Measurements from ENCODE around the gene ADH5.
A peak's percentile ranks its signal among the peaks of the same experiment; 100 is the strongest.
"Not testable (repeated sequence)": the region's sequence is repeated elsewhere in the genome, so short reads cannot be mapped to it uniquely, and the experiment has no call there.

Gene ADH5

DNA sequence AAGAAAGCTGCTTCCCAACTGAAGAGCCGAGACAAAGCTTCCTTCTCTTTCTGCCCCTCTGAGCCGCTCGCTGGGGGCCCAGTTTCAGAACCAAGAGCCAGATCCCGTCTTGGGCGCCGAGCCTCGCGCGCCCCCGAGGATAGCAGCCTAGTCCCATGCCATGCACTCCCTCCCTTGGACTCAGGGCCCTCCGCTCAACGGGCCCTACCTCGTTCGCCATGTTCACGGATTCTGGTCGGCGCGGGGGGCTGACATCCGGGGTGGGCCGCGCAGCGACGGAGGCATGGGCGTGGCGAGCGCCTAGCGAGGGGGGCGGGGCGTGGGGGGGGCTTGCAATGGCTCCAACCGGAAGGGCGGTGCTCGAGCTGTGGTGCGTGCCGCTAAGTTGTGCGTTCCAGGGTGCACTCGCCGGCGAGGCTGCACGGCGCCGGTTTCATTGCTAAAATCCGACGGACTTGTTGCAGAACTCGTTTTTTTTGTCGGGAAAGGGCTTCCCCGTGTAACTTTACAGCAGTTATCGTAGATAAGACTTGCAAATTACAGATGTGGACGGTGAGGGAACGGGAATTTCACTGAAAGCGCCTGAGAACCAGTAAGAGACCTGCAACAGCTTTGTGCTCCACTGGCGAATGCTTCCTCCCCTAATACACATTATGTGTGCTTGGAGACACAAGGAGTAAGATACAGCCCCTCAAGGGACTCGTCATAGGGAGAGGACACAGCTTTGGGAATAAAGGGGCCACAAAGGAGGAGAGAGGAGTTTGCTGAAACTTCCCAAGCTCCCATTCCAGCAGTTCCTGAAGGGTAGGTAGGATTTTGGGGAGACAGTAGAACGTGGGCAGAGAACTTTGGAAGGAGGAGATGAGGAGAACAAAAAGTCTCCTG, at the start of gene ADH5:
Gene ADH5 (minus strand): TSS at position 308 of the 885 bp plus-strand sequence. CDS start 88 bp downstream, at position 220.
- peak; percentile 76 to 78 for DNase-seq (ENCODE audit: low spot score in 2 of 2)
- H3K4me1 Mint-ChIP-seq: peaks cover 65% of the 10 kb centered on the region
- peak within 1 kb of the TSS; percentile 98 for H3K27ac Mint-ChIP-seq (ENCODE audit: low read depth)
- peak within 1 kb of the TSS; percentile 99 for H3K4me3 Mint-ChIP-seq
- peaks cover 30% of the 10 kb centered on the region for H3K36me3 Mint-ChIP-seq (ENCODE audit: insufficient read depth)
- H3K9me3 Mint-ChIP-seq: no peaks in the 10 kb centered on the region
- no peaks in the 10 kb centered on the region for H3K27me3 Mint-ChIP-seq
- peak; percentile 93 for ATAC-seq (replicated peaks; ENCODE audit: extremely low read depth, poor library complexity, severe bottlenecking)

DNA sequence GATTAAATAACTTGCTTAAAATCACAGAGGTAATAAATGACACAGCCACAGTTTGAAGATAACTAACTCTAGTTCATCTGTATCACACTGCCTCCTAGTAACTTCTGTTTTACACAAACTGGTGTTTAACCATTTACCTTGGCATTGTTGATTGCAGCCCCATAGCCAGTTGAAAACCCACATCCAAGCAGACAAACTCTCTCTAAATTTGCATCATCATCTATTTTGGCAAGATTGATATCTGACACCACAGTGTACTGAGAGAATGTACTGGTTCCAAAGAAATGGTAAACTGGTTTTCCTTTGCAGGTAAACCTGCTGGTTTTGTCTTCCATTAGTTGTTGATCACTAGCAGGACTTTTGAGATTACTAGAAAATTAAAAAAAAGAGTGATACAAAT, 47.7 kb upstream of the ADH5 start:
- no peaks in the 10 kb centered on the region for H3K4me1 Mint-ChIP-seq
- H3K36me3 Mint-ChIP-seq (ENCODE audit: insufficient read depth): peaks cover 2% of the 10 kb centered on the region
- H3K27me3 Mint-ChIP-seq: peaks cover 11% of the 10 kb centered on the region
- no peaks in the 10 kb centered on the region for H3K9me3 Mint-ChIP-seq
- no peak overlapping the region for H3K4me3 Mint-ChIP-seq
- DNase-seq (ENCODE audit: low spot score in 2 of 2) (no peak), ATAC-seq (replicated peaks; ENCODE audit: extremely low read depth, poor library complexity, severe bottlenecking) (no peak)
- no peak overlapping the region for H3K27ac Mint-ChIP-seq (ENCODE audit: low read depth)

DNA sequence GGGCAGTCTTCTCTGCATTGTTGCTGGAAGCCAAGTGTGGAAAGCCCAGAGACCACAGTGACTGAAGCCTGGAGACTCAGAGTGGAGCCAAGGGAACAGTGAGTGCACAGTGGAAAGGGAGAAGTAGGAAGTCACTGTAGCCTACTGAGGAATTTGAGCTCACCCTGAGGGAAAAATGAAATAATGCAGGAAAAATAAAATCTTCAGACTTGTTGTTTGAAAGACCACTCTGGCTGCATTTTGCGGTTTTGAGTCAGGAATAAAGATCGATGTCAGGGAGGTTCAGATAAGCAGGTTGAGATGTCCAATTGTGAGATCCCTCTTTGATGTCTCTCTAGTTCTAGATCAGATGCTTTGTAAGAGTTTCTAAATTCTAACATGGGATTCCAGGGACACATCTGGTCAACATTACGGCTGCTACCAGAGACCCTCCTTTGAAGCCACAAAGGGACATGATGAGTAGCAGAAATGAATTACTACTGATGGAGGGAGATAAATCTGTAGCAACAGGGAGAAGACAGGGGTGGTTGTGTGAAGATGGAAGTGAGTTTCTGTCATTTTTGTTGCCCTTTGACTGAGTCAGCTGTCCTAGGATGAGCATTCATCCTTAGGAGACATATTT, 47.1 kb upstream of the ADH5 start:
- no peak for DNase-seq (ENCODE audit: low spot score in 2 of 2)
- no peak overlapping the region for H3K4me3 Mint-ChIP-seq
- ATAC-seq (replicated peaks; ENCODE audit: extremely low read depth, poor library complexity, severe bottlenecking): no peak
- peaks cover 11% of the 10 kb centered on the region for H3K27me3 Mint-ChIP-seq
- H3K36me3 Mint-ChIP-seq (ENCODE audit: insufficient read depth): peaks cover 2% of the 10 kb centered on the region
- no peaks in the 10 kb centered on the region for H3K9me3 Mint-ChIP-seq
- H3K27ac Mint-ChIP-seq (ENCODE audit: low read depth): no peak overlapping the region
- no peaks in the 10 kb centered on the region for H3K4me1 Mint-ChIP-seq

DNA sequence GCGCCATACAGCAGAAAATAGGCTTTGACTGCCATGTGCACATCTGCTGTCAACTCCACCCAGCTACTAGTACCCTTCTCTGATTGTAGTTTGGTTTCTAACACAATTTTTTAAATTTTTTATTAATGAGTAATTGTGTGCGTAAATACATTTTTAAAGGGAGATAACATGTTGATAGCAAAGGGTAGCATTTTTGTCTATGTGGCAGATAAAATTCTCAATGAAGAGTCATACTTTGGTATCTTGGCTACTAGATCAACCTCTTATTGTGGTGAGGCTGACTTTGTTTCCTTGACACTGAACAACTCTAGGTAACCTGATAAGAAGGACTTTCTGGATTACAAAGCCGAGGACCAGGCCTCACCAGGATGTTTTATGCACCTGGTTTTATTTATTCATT, 46.0 kb upstream of the ADH5 start:
- H3K36me3 Mint-ChIP-seq (ENCODE audit: insufficient read depth): peaks cover 2% of the 10 kb centered on the region
- no peak for DNase-seq (ENCODE audit: low spot score in 2 of 2)
- H3K9me3 Mint-ChIP-seq: no peaks in the 10 kb centered on the region
- H3K27me3 Mint-ChIP-seq: peaks cover 11% of the 10 kb centered on the region
- H3K4me3 Mint-ChIP-seq: no peak overlapping the region
- ATAC-seq (replicated peaks; ENCODE audit: extremely low read depth, poor library complexity, severe bottlenecking): no peak
- no peak overlapping the region for H3K27ac Mint-ChIP-seq (ENCODE audit: low read depth)
- H3K4me1 Mint-ChIP-seq: no peaks in the 10 kb centered on the region

DNA sequence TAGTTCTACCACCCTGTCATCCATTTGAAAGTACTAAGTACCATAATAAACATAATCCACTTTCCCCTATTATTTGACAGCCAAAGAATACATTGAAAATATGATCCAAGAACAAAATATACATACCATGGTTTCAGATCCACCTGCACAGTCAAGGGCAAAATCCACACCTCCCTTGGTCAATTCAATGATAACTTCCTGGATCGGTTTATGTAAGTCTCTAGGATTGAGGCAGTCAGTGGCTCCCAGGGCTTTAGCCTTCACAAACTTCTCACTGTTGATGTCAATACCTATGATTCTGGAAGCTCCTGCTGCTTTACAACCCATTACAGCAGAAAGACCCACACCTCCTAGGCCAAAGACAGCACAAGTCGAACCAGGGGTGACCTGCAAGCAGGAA, 42.8 kb upstream of the ADH5 start:
- H3K9me3 Mint-ChIP-seq: no peaks in the 10 kb centered on the region
- H3K4me3 Mint-ChIP-seq: no peak overlapping the region
- H3K27me3 Mint-ChIP-seq: no peaks in the 10 kb centered on the region
- DNase-seq (ENCODE audit: low spot score in 2 of 2) (no peak), ATAC-seq (replicated peaks; ENCODE audit: extremely low read depth, poor library complexity, severe bottlenecking) (no peak)
- H3K27ac Mint-ChIP-seq (ENCODE audit: low read depth): no peak overlapping the region
- no peaks in the 10 kb centered on the region for H3K4me1 Mint-ChIP-seq
- H3K36me3 Mint-ChIP-seq (ENCODE audit: insufficient read depth): peaks cover 2% of the 10 kb centered on the region

DNA sequence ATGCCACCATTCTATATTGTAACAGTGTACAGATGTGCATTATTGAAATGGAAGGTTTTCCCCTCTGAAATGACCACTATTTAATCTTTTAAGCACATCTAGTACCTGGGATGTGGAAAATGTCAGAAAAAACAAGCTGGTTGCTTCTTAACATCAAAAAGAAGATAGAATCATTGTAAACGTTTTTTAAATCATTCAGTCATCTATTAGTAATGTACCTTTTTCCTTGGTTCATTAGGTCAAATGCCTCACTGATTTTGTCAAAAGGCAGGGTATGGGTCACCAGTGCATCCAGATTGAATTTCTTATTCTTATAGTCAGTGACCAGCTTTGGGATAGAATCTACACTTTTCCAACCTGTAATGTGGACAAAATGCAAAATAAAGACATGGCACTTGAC, 37.8 kb upstream of the ADH5 start:
- Mint-ChIP-seq H3K4me1 (no peaks in the 10 kb centered on the region), H3K36me3 (ENCODE audit: insufficient read depth) (no peaks in the 10 kb centered on the region), H3K27ac (ENCODE audit: low read depth) (no peak overlapping the region), H3K4me3 (no peak overlapping the region), H3K9me3 (no peaks in the 10 kb centered on the region), H3K27me3 (no peaks in the 10 kb centered on the region)
- no peak for DNase-seq (ENCODE audit: low spot score in 2 of 2)
- no peak for ATAC-seq (replicated peaks; ENCODE audit: extremely low read depth, poor library complexity, severe bottlenecking)

DNA sequence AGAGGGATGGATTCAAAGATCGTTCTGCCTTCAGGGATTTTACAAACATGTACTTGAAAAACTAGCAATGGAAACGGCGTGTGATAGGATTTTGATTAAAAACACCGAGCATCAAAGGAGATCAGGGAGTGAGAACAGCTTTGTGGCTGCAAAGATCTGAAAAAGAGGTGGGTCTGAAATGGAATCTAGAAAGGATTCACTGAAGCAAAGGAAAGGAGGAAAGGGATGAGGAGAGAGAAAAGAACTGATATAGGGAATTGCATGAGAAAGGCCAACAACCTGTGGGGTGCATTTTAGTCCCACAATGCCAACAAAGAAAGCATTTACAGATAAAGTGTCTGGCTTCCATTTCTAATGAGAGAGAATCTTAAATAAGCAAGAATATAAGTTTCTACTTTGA, 32.4 kb upstream of the ADH5 start:
- no peaks in the 10 kb centered on the region for H3K27me3 Mint-ChIP-seq
- no peak for ATAC-seq (replicated peaks; ENCODE audit: extremely low read depth, poor library complexity, severe bottlenecking)
- DNase-seq (ENCODE audit: low spot score in 2 of 2): no peak
- H3K4me3 Mint-ChIP-seq: no peak overlapping the region
- H3K27ac Mint-ChIP-seq (ENCODE audit: low read depth): no peak overlapping the region
- no peaks in the 10 kb centered on the region for H3K4me1 Mint-ChIP-seq
- no peaks in the 10 kb centered on the region for H3K9me3 Mint-ChIP-seq
- H3K36me3 Mint-ChIP-seq (ENCODE audit: insufficient read depth): no peaks in the 10 kb centered on the region

DNA sequence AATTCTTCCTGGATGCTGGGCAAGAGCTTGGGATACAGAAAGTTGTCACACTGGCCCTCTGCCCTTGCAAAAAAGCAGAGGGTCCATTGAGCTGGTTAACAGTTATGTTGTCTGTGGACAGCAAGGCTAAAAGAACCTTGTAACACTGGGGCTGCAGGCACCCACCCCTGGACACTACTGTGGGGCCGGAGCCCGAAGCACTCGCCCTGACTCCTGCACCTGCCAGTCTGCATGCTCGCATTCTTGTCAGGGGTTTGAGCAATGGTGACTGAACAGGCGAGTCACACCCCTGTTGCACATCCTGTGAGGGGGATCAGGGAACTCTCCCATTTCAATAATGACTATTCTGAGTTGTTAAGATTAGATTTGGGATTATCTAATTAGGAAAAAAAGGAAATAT, 31.9 kb upstream of the ADH5 start:
- ATAC-seq (replicated peaks; ENCODE audit: extremely low read depth, poor library complexity, severe bottlenecking) (no peak), DNase-seq (ENCODE audit: low spot score in 2 of 2) (no peak)
- Mint-ChIP-seq H3K27ac (ENCODE audit: low read depth) (no peak overlapping the region), H3K4me3 (no peak overlapping the region), H3K4me1 (no peaks in the 10 kb centered on the region), H3K36me3 (ENCODE audit: insufficient read depth) (no peaks in the 10 kb centered on the region), H3K9me3 (no peaks in the 10 kb centered on the region), H3K27me3 (no peaks in the 10 kb centered on the region)

DNA sequence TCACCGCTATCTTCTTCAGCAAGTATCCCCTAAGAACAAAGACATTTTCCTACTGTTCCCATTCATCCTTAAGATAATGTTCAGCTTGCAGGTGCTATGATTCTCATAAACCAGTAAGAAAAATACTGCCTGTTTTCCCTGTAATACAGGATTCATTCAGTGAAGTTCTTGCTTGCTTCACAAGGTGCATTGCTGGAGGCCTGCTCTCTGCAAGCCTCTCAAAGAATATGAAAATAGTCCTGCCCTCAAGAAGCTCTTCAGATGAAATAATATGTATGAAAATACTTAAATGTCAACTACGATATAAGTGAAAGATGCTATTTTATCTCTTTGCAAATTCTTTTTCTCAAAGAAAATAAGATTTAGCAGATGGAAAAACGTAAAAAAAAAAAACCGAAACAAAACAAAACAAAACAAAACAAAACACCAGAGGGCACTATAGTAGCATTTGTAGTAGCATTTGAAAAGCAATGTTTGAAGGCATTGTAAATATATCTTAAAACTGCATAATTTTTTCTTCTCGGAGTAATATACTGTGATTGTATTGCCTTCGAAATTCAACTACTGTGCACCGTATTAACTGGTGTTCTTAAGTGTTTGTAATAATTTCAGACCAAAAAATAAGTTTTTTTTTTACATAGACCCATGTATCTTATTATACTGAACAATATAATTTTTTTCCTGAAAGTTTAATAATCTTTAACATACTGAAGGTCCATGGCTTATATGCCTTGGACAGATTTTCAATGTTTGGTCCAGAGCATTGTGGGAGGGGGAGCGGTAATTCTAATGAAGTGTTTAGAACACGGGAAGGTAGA, 29.5 kb upstream of the ADH5 start:
- ATAC-seq (replicated peaks; ENCODE audit: extremely low read depth, poor library complexity, severe bottlenecking) (no peak), DNase-seq (ENCODE audit: low spot score in 2 of 2) (no peak)
- Mint-ChIP-seq H3K9me3 (no peaks in the 10 kb centered on the region), H3K36me3 (ENCODE audit: insufficient read depth) (no peaks in the 10 kb centered on the region), H3K4me1 (no peaks in the 10 kb centered on the region), H3K27ac (ENCODE audit: low read depth) (no peak overlapping the region), H3K4me3 (no peak overlapping the region), H3K27me3 (no peaks in the 10 kb centered on the region)

DNA sequence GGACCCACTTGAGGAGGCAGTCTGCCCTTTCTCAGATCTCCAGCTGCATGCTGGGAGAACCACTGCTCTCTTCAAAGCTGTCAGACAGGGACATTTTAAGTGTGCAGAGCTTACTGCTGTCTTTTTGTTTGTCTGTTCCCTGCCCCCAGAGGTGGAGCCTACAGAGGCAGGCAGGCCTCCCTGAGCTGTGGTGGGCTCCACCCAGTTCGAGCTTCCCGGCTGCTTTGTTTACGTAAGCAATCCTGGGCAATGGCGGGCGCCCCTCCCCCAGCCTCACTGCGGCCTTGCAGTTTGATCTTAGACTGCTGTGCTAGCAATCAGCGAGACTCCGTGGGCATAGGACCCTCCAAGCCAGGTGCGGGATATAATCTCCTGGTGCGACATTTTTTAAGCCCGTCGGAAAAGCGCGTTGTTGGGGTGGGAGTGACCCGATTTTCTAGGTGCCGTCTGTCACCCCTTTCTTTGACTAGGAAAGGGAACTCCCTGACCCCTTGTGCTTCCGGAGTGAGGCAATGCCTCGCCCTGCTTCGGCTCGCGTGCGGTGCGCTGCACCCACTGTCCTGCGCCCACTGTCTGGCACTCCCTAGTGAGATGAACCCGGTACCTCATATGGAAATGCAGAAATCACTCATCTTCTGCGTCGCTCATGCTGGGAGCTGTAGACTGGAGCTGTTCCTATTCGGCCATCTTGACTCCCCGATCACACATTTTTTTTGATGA, 28.7 kb upstream of the ADH5 start:
- not testable (repeated sequence) for DNase-seq (ENCODE audit: low spot score in 2 of 2); ATAC-seq (replicated peaks; ENCODE audit: extremely low read depth, poor library complexity, severe bottlenecking); H3K4me1 Mint-ChIP-seq; H3K9me3 Mint-ChIP-seq; H3K27ac Mint-ChIP-seq (ENCODE audit: low read depth); H3K27me3 Mint-ChIP-seq; H3K4me3 Mint-ChIP-seq; H3K36me3 Mint-ChIP-seq (ENCODE audit: insufficient read depth)

DNA sequence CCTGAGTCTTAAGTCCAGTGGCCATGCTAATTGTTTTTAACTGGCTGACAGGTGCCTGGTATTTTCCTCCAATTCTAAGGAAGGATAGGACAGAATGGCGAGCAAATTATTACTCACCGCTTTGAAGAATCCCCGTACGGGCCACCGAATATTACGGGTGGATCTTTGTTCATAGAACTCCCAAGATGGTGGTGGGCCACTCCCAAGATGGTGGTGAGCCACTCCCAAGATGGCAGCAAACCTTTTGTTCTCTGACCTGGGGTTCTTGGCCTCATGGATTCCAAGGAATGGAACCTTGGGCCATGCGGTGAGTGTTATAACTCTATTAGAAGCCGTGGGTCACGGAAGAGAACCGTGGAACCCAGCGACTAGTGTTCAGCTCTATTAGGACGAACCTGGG, 20.7 kb upstream of the ADH5 start:
- H3K4me3 Mint-ChIP-seq; ATAC-seq (replicated peaks; ENCODE audit: extremely low read depth, poor library complexity, severe bottlenecking); H3K4me1 Mint-ChIP-seq; H3K9me3 Mint-ChIP-seq; H3K27ac Mint-ChIP-seq (ENCODE audit: low read depth); DNase-seq (ENCODE audit: low spot score in 2 of 2); H3K27me3 Mint-ChIP-seq; H3K36me3 Mint-ChIP-seq (ENCODE audit: insufficient read depth): not testable (repeated sequence)

DNA sequence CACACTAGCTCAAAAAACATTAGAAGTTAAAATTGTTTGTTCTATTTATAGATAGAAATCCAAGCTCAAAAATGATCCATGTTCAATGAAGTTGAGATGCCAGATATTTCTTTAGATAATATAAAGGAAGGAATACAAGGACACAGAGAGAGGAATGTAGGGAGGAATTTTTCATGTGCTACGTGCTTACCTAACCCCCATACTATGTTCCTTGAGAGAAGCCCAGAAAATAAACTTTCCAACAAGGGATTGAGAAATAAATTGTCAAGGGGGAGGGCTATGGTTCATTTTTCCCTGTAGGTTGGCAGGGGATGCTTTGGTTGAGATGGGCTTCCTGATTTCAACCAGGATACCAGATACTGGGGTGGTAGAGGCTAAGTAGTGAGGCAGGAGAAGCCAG, 15.6 kb upstream of the ADH5 start:
- Mint-ChIP-seq H3K36me3 (ENCODE audit: insufficient read depth) (peaks cover 2% of the 10 kb centered on the region), H3K27me3 (no peaks in the 10 kb centered on the region), H3K27ac (ENCODE audit: low read depth) (no peak overlapping the region), H3K4me3 (no peak overlapping the region), H3K4me1 (no peaks in the 10 kb centered on the region), H3K9me3 (no peaks in the 10 kb centered on the region)
- no peak for ATAC-seq (replicated peaks; ENCODE audit: extremely low read depth, poor library complexity, severe bottlenecking)
- DNase-seq (ENCODE audit: low spot score in 2 of 2): no peak
